ENCODE results near the gene ARSJ.

Gene ARSJ

DNA sequence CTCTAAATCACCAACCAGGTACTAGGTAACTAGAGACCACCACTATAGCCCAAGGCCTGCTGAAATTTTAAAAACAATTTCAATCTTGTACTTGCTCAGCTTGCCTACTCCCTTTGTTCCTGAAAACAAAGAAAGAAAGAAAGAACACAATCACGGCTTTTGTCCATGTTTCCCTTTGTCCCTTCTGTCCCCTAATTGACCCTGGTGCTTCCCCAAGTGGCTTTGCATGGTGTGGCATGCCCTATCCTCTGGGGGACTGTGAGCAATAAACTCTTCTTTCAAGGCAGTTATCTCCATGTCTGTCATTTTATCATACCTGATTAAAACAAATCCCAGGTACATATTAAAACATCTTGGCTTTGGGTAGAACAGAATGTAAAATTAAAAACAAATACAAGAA, 94.8 kb downstream of the ARSJ start:
- TF ChIP-seq CTCF (conservative IDR thresholded peaks at IDR 0.05; ENCODE audit: low read depth): no peak
- no peak for DNase-seq (ENCODE audit: low spot score)
- ChIA-PET POLR2A (ENCODE audit: low non-redundant PET) (no interaction called here), CTCF (no interaction called here)
- H3K27ac ChIP-seq: no peak overlapping the region

DNA sequence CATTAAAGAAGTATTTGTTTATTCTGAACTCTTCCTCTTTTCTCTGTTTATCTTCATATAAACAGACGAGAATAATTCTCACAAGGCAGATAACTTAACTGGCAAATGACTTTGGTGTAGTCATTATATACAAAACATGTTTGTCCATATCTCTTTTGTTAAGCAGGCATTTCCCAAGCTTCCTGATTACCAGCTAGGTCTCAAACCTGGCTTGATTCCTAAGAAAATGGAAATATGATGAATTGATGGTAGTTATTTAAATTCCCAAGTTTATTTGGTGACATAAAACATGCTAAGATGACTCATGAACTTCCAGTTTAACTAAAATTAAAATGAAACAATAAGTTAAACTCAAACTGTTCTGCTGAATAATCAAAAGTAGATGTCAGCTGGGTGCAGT, 96.8 kb downstream of the ARSJ start:
- POLR2A ChIA-PET (ENCODE audit: low non-redundant PET): no interaction called here
- DNase-seq (ENCODE audit: low spot score): no peak

DNA sequence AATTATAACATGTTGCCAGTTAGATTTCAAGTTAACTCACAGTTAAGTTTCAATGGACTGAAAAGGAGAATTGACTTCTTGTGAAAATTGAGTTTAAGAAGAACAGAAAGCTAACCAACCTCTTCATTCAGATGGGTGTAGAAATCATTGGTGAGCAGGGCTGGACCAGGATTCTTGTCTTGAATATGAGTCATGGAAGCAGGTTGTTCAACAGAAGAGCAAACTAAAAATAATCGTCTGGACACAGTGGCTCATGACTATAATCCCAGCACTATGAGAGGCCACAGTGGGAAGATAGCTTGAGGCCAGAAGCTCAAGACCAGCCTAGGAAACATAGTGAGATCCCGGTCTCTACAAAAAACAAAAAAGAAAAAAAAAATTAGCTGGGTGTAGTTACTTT, 98.2 kb downstream of the ARSJ start:
- CTCF ChIA-PET: interaction anchor here (0.9 kb wide), 1 partner anchor 497 kb away, joined by 3 read pairs; no protein-coding TSS in a partner anchor
- no peak for TF ChIP-seq CTCF (conservative IDR thresholded peaks at IDR 0.05; ENCODE audit: low read depth)
- POLR2A ChIA-PET (ENCODE audit: low non-redundant PET): no interaction called here
- no peak for DNase-seq (ENCODE audit: low spot score)
- H3K27ac ChIP-seq: no peak overlapping the region

More for the DNA sequence above, 96.8 kb downstream of the ARSJ start:
- no peak for TF ChIP-seq CTCF (conservative IDR thresholded peaks at IDR 0.05; ENCODE audit: low read depth)
- no peak overlapping the region for H3K27ac ChIP-seq
- CTCF ChIA-PET: no interaction called here

- no peak overlapping the region for H3K27ac ChIP-seq
- no peak for TF ChIP-seq CTCF (conservative IDR thresholded peaks at IDR 0.05; ENCODE audit: low read depth)
- DNase-seq (ENCODE audit: low spot score): no peak
- POLR2A ChIA-PET (ENCODE audit: low non-redundant PET): no interaction called here
- CTCF ChIA-PET: interaction anchor here (0.9 kb wide), 1 partner anchor 498 kb away, joined by 3 read pairs; no protein-coding TSS in a partner anchor
Measured at GRCh38 chr4:113880240-113881028, 99.0 kb downstream of the ARSJ start.

DNA sequence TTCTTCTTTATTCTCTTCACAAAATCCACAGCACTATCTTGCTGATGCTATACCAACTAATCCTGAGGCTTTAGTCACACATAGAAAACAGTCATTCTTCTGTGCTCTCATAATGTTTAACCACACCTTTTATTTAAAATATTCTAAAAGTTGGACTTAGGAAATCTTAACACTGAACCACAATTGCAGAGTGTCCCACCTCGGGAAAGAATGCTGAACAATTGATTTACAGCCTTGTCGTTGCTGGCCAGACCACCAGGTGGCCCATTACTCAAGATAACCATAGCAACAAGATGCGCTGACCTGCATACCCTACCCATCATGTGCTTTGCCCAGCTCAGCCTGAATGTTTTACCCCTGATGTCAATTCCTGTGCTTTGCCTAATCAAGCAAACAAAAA, 100.8 kb downstream of the ARSJ start:
- no peak overlapping the region for H3K27ac ChIP-seq
- CTCF ChIA-PET: interaction anchor here (0.7 kb wide), 3 partner anchors 44 to 146 kb away, joined by 3 to 4 read pairs (median 3); no protein-coding TSS in a partner anchor
- DNase-seq (ENCODE audit: low spot score): no peak
- POLR2A ChIA-PET (ENCODE audit: low non-redundant PET): no interaction called here
- TF ChIP-seq CTCF (conservative IDR thresholded peaks at IDR 0.05; ENCODE audit: low read depth): no peak

- no peak for DNase-seq (ENCODE audit: low spot score)
- TF ChIP-seq CTCF (conservative IDR thresholded peaks at IDR 0.05; ENCODE audit: low read depth): no peak
- H3K27ac ChIP-seq: no peak overlapping the region
- ChIA-PET POLR2A (ENCODE audit: low non-redundant PET) (no interaction called here), CTCF (interaction anchor here (0.9 kb wide), 1 partner anchor 17 kb away, joined by 3 read pairs; no protein-coding TSS in a partner anchor)
Measured at GRCh38 chr4:113874480-113874879, 105.0 kb downstream of the ARSJ start.
